Testis (tissue), 3 donors: ENCODE data around the gene PNKP. TPM values are rescaled to one million over a fixed set of nuclear protein-coding genes. Genes with fewer than 3 reads are reported as not detected.

Experiments
- DNase-seq: peaks from one replicate; pipeline ENCODE4 v3.0.0-alpha.2; 2019
- H3K27ac ChIP-seq, 2 donors: fragments of 200-600 bp; sonication (generic); one replicate each; pipeline ENCODE4 v1.5.1; 2019
- H3K27me3 ChIP-seq: fragments of 200-600 bp; sonication (generic); one replicate; pipeline ENCODE4 v1.5.1; 2019
- H3K36me3 ChIP-seq: fragments of 200-600 bp; sonication (generic); one replicate; pipeline ENCODE4 v1.5.1; 2017; ENCODE audit warnings: low read depth; ENCODE audit errors: missing control alignments
- H3K4me1 ChIP-seq: fragments of 200-600 bp; sonication (generic); one replicate; pipeline ENCODE4 v1.5.1; 2019
- H3K4me3 ChIP-seq, 2 donors: fragments of 200-600 bp; sonication (generic); one replicate each; pipeline ENCODE4 v1.5.1; 2017 to 2019
- H3K9me3 ChIP-seq: fragments of 200-600 bp; sonication (generic); one replicate; pipeline ENCODE4 v1.5.1; 2017
- CTCF ChIP-seq, 3 experiments: fragments of 450-650 bp in 2 of 3; fragments of 200-600 bp in 1 of 3; sonication (generic) in 1 of 3; IDR thresholded peaks; one replicate each; pipeline ENCODE4 v1.5.1; 2016 to 2019; ENCODE audit warnings: antibody characterized with exemption in 3 of 3, mild to moderate bottlenecking in 2 of 3, moderate library complexity in 1 of 3
- POLR2A ChIP-seq: fragments of 450-650 bp; IDR thresholded peaks from one replicate; pipeline ENCODE4 v1.6.1; 2017; ENCODE audit warnings: antibody characterized with exemption, mild to moderate bottlenecking, moderate library complexity
- WGBS, 2 donors: methylation state at CpG; one replicate each; pipeline ENCODE4 v1.1.5; 2018; 5-methylcytosine and 5-hydroxymethylcytosine counted together
- intact Hi-C: fragments of 100-400 bp; cut with DNase I; formaldehyde crosslinking; loops from one replicate; pipeline ENCODE4 v1.15.1; 2023; ENCODE audit warnings: low total_unique reads
- polyA plus RNA-seq: library from polyadenylated mRNA; stranded (reverse); fragments of 350-450 nt; fragmentation: Illumina TruSeq; extraction: RNeasy Lipid Tissue Mini Kit (QIAGEN cat#74804); gene quantifications from one replicate; pipeline ENCODE4 v1.2.3, GENCODE V29; 2014; ENCODE audit warnings: low read depth, low replicate concordance; ENCODE audit not compliant: insufficient read depth
- total RNA-seq, 2 donors: library from RNA; depleted of rRNA; stranded (reverse); fragments of >200 nt; gene quantifications; one replicate each; pipeline ENCODE4 v1.2.3, GENCODE V29; 2016

PNKP gene
- total and polyA plus RNA-seq, 3 donors from 2014 or later = 45.5 to 125 (median 110) TPM

GRCh38 chr19:49851456-49852259, 15.7 kb downstream of the PNKP start:
- TF ChIP-seq POLR2A = no peak
- Histone ChIP-seq H3K4me1 (peaks cover 21% of the 10 kb centered on the region), H3K27ac (peak overlapping the region; percentile 79 to 100), H3K27me3 (no peaks in the 10 kb centered on the region), H3K4me3 (peak overlapping the region; percentile 78 to 88), H3K36me3 (no peaks in the 10 kb centered on the region), H3K9me3 (no peaks in the 10 kb centered on the region)
- 1 to 3% methylated on average over 24 to 36 of the region's 78 CpGs for WGBS, 2 donors
- DNase-seq = peak; percentile 43
- intact Hi-C loops = no loop called here

- H3K9me3 ChIP-seq = no peaks in the 10 kb centered on the region
- peak within 1 kb of the TSS; percentile 97 to 100 for H3K27ac ChIP-seq
- WGBS, 2 donors = 1 to 2% methylated on average over 20 to 64 of the region's 98 CpGs
- DNase-seq = peak; percentile 95
- intact Hi-C loops = no loop called here
- peak within 1 kb of the TSS; percentile 78 to 88 for H3K4me3 ChIP-seq
- peak in 1 of 3 experiments; percentile 1 for TF ChIP-seq CTCF (IDR thresholded peaks at IDR 0.05)
- TF ChIP-seq POLR2A = peak; percentile 15
- no peaks in the 10 kb centered on the region for H3K27me3 ChIP-seq
- no peaks in the 10 kb centered on the region for H3K36me3 ChIP-seq
- H3K4me1 ChIP-seq = peaks cover 21% of the 10 kb centered on the region
Observed at GRCh38 chr19:49850487-49851342, 16.7 kb downstream of the PNKP start, which contains the start of gene PTOV1. PTOV1 (plus strand) TSS chr19:49851159.

- no peak for DNase-seq
- TF ChIP-seq POLR2A = no peak
- TF ChIP-seq CTCF (IDR thresholded peaks at IDR 0.05) = no peak
- Histone ChIP-seq H3K4me1 (peaks cover 21% of the 10 kb centered on the region), H3K4me3 (peak overlapping the region; percentile 78 to 88), H3K9me3 (no peaks in the 10 kb centered on the region), H3K27ac (peak overlapping the region; percentile 97 to 100), H3K36me3 (no peaks in the 10 kb centered on the region), H3K27me3 (no peaks in the 10 kb centered on the region)
- intact Hi-C loops = no loop called here
- WGBS, 2 donors = 54 to 56% methylated on average over 12 of the region's 12 CpGs
Observed at GRCh38 chr19:49850221-49850486, 17.2 kb downstream of the PNKP start.

- Histone ChIP-seq H3K27ac (peak overlapping the region; percentile 97 to 100), H3K4me3 (peak overlapping the region; percentile 78 to 88), H3K4me1 (peaks cover 21% of the 10 kb centered on the region), H3K36me3 (no peaks in the 10 kb centered on the region), H3K9me3 (no peaks in the 10 kb centered on the region), H3K27me3 (no peaks in the 10 kb centered on the region)
- no peak for DNase-seq
- intact Hi-C loops = no loop called here
- TF ChIP-seq POLR2A (no peak), CTCF (IDR thresholded peaks at IDR 0.05) (no peak)
- WGBS, 2 donors = 58 to 72% methylated on average over 15 of the region's 15 CpGs
Observed at GRCh38 chr19:49849433-49850220, 17.7 kb downstream of the PNKP start.

- no peaks in the 10 kb centered on the region for H3K9me3 ChIP-seq
- H3K36me3 ChIP-seq = no peaks in the 10 kb centered on the region
- H3K27ac ChIP-seq = no peak overlapping the region
- no peak for DNase-seq
- peaks cover 20% of the 10 kb centered on the region for H3K4me1 ChIP-seq
- no peak overlapping the region for H3K4me3 ChIP-seq
- WGBS, 2 donors = 81 to 91% methylated on average over 3 of the region's 3 CpGs
- intact Hi-C loops = no loop called here
- H3K27me3 ChIP-seq = no peaks in the 10 kb centered on the region
- TF ChIP-seq POLR2A (no peak), CTCF (IDR thresholded peaks at IDR 0.05) (no peak)
Observed at GRCh38 chr19:49848938-49849337, 18.4 kb downstream of the PNKP start.
